HG03439 (cell line): ENCODE results near the gene PSMB2.

Experiments
- ATAC-seq: cut with Tn5 transposase; IDR thresholded peaks from one replicate; pipeline ENCODE4 v1.9.1; 2021; ENCODE audit warnings: mild to moderate bottlenecking, moderate library complexity; ENCODE audit not compliant: unreplicated experiment

PSMB2 gene

DNA sequence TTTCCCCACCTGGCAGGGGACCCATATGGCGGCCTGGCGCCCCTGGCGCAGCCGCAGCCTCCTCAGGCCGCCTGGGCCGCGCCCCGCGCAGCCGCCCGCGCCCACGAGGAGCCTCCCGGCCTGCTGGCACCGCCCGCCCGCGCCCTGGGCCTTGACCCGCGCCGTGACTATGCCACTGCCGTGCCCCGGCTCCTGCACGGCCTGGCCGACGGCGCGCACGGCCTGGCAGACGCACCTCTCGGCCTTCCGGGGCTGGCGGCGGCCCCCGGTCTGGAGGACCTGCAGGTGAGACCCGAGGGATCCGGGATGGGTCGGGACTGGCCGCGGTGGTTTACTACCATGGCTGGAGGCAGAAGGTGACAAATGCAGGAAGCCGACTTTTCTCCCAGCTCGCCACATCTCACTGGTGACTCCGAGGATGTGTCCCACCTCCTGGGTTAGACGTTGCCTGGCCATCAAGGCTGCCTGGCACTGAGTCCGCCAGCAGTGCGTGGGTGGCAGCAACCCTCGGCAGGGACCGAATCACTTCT, 67.1 kb downstream of the PSMB2 start:
- no peak for ATAC-seq

DNA sequence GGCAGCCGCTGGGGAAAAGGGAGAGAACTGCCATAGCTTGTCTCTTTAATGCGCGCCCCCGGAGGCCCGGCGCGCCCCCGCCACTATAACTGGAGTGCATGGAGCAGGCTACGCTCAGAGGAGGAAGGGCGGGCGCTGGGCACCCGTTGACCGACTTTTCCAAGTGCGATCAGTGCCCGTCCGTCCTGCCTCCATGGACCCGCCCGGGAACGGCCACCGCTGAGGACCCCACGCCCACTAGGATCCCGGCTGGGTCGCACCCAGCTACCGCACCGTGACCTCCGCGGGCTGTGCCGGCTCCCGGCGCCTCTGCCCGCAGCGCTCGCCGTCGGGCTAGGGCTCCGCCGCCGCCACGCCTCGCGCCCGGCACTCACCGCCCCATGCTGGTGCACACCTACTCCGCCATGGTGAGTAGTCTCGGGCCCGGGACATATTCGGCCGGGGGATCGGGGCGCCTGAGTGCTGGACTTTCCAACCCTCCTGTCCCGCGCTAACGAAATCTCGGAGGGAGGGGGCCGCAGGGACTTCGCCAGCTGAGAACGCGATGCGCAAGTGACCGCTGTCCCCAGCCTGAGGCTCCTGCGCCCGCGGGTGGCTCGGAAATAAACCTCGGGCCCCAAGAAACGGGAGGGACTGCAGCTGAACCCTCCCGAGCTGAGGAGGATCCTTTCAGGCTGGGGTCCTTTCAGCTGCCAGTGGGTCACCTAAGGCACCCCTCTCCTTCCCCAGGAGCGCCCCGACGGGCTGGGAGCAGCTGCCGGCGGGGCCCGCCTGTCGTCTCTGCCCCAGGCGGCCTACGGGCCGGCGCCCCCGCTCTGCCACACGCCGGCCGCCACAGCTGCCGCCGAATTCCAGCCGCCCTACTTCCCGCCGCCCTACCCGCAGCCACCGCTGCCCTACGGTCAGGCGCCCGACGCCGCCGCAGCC, 67.9 kb downstream of the PSMB2 start, which contains the start of gene TFAP2E:
TFAP2E (plus strand) TSS at position 117 of the 927 bp plus-strand sequence; CDS start at position 381, 264 bp downstream.
- no peak for ATAC-seq

DNA sequence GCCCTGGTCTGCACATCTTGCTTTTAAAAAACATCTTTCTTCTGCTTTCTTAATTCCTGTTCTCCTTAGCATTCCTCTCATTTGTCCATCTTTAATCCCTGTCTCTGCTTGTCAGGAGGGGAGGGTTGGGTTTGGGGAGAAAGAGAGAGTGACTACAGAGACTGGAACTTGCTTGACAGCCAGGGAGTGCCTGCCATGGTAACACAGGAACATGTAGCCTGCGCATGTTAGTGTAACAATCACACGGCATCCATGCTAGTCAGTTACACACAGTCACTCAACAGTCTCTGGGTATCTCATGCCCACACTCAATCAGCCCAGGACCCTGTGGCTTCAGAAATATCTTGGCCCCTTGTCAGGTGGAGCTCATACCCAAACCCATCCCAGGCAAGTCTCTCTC, 69.0 kb downstream of the PSMB2 start:
- ATAC-seq, result no peak

DNA sequence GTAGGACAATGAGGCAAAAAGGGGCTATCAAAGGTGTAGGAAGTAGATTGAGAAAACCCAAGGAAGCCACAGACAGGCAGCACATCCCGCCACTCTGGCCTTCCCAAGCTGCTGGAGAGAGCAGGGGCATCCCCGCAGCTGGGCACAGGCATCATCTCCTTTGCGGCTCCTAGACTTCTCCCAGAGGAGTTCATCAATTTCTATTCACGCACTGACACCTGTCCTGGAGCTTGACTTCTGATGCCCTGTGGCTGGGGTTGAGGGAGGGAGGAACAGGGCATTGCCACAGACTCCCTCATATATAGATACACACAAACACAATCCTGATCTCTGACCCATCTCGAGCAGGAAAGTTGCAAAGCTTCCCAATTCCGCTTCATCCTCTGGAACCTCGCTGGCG, 70.1 kb downstream of the PSMB2 start:
- ATAC-seq, result no peak

DNA sequence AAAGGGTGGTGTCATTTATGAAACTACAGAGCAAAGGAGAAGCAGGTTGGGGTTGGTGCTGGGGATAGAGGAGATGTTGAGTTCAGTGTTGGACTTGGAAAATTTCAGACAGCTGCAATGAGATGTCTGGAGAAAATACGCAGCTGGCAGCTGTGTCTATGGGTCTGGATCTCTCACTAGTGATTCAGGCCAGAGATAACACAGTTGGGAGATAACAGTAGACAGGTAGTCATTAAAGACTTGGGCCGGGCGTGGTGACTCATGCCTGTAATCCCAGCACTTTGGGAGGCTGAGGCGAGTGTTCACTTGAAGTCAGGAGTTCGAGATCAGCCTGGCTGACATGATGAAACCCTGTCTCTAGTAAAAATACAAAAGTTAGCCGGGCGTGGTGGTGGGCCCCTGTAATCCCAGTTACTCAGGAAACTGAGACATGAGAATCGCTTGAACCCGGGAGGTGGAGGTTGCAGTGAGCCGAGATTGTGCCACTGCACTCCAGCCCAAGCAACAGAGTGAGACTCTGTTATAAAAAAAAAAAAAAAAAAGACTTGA, 70.7 kb downstream of the PSMB2 start:
- ATAC-seq, result no peak

DNA sequence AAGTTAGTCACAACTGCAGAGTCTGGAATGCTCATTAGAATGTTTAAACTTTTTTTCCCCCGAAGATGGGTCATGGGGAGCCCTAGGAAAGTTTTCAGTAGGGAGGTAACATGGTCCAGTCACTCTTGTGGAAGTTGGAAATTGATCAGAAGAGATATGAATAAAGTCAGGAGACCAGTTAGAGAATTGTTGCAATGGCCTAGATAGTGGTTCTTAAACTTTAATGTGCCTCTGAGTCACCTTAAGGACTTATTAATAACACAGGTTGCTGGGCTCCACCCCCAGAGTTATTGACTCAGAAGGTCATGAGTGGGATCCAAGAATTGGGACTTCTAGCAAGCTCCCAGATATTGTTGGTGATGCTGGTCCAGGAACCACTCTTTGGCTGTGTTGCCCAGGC, 71.4 kb downstream of the PSMB2 start:
- ATAC-seq, result no peak

DNA sequence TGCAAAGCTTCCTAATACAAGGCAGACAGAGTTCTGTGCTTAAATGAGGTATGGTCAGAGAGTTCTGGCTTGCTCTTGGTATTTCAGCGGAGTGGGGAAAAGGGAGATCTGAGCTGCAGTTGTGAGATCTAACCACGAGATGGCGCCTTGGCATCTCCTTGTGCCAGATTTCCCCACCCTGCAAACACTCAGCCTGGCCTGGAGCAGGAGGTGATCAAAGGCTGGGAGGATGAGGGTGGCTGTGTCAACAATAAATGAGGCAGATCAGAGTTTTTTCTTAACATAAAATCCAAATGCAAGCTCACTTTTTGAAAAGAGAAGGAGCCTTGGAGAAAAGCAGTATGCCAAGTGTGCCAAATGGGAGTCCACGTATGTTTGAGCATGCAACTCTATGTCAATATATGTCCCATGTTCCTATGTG, 72.3 kb downstream of the PSMB2 start:
- no peak for ATAC-seq

DNA sequence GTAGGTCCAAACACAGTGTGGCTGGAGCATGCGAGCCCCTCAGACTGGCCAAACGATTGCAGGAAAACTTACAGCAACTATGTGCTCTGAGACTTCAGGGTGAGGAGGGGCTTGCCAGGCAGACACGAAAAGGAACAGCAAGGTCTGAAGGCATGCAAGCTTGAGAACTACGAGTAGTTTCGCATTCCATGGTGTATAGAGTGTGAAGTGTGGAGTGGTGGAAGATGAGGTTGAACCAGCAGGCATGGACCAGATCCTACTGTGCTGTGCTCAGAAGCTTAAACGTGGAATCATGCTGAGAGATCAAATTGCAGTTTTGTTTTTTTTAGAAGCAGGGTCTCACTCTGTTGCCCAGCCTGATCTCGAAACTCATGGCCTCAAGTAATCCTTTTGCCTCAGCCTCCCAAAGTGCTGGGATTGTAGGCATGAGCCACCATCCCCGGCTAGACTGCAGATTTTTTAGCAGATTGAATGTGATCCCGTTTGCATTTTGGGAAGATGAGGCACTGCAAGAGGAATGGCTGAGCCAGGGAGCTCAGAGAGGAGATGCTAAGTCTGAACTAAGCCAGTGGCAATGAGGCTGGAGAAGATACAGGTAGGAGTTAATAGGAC, 73.3 kb downstream of the PSMB2 start:
- no peak for ATAC-seq

DNA sequence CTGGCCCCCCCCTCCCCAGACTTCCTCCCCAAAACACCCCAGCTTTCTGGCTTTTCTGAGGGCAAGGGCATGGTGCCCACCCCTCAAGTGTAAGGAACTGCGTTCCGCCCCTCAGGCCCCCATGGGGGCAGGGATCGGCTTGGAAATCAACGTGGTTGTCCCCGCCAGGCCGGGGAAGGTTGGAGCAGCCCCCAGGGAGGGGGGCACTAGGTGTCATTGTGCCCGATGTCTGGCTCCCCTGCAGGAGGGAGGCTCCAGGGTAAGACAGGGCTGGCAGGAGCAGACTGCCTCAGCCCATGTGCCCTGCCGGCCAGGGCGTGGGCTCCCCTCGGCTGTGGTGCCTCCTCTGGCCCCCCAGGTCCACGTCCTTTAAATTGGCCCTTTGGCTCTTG, 75.6 kb downstream of the PSMB2 start:
- no peak for ATAC-seq

DNA sequence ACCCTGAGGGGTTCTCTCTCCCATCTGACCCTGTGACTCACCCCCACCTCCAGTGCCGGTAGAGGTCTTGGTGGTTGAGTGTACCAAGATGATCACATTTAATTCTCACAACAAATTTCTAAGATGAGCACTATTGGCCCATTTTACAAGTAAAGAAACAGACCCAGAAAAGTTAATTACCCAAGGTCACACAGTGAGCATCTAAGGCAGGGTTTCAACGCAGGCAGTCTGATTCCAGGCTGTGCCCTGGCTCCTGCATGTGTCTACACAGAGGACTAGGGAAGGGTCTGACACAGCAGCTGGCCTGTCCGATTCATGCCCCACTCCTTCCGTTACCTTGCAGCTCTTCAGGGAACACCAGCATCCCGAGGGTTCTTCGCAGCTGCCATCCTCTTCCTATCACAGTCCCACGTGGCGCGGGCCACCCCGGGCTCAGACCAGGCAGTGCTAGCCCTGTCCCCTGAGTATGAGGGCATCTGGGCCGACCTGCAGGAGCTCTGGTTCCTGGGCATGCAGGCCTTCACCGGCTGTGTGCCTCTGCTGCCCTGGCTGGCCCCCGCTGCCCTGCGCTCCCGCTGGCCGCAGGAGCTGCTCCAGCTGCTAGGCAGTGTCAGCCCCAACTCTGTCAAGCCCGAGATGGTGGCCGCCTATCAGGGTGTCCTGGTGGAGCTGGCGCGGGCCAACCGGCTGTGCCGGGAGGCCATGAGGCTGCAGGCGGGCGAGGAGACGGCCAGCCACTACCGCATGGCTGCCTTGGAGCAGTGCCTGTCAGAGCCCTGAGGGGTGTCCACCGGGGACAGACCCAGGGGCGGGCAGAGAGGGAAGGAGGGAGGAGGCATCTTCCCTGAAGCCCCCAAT, 76.2 kb downstream of the PSMB2 start:
- ATAC-seq, result no peak

DNA sequence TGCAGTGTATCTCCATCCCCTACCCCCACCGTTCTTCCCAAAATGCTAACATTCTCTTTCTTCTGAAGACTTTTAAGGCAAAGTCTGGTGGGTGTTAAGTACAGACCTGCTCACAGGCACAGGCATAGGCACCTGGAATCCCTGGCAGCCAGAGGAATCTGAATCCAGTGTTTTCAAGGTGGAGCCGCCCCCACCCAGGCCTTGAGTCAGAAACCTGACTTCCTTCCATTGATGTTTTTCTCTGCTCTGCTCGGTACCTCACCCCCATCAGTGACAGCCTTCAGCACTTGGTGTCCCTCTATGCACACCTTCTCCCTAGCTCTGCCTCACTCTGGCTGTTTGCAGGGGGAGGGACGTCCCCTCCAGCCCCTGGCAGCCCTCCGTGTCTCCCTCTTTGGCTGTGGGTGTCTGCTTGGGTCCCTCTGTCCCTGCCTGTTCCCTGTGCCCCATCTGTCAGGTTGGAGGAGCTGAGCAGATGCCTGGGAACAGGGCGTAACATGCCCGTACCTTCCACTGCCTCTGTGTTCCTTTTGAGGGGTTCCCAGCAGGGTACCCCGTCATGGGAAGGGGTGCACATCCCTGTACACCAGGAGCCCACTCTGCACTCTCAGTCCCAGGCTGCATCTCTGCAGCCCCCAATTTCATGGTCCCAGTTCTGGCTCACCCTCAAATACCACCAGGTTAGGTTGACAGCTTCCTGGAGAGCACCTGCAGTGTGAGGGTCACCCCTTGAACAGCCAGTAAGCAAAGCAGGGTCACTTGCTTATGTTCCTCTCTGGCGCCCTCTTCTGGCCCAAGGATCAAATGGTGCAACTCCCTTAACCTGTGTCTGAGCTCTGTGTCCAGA, 77.1 kb downstream of the PSMB2 start:
- ATAC-seq, result no peak

DNA sequence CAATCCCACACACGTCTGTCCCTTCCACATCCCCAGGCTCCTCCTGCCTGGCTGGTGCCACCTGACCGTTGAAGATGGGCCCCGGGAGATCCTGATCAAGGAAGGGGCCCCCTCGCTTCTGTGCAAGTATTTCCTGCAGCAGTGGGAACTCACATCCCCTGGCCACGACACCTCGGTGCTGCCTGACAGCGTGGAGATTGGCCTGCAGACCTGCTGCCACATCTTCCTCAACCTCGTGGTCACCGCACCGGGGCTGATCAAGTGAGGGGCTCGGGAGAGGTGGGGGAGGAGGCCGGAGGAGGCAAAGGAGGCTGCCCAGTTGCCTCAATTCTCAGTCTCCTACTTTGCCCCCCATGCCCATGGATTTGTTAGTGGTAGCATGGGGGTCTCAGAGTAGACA, 78.2 kb downstream of the PSMB2 start:
- ATAC-seq, result no peak

DNA sequence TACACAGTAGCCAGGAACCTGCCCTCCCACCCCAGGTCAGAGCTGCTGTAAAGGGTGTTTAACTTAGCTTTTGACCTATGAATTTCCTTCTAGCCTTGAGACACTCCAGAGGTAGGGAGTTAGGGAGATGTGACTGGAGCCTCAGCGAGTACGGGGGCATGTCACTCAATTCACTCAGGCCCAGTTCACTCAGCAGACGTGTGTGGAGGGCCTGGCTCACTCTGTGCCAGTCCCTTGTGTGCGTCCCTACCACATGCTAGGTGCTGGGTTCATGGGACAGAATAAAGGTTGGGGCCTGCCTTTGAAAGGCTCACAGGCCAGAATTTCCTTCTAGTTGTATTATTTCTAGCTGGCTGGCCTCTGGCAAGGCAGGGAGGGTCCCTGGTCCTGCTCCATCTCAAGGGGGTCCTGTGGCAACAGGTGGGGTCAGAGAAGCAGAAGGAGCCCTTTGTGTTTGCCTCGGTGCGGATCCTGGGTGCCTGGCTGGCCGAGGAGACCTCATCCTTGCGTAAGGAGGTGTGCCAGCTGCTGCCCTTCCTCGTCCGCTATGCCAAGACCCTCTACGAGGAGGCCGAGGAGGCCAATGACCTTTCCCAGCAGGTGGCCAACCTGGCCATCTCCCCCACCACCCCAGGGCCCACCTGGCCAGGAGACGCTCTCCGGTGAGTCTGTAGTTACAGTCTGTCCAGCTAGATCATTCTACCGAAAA, 79.2 kb downstream of the PSMB2 start:
- ATAC-seq, result no peak

DNA sequence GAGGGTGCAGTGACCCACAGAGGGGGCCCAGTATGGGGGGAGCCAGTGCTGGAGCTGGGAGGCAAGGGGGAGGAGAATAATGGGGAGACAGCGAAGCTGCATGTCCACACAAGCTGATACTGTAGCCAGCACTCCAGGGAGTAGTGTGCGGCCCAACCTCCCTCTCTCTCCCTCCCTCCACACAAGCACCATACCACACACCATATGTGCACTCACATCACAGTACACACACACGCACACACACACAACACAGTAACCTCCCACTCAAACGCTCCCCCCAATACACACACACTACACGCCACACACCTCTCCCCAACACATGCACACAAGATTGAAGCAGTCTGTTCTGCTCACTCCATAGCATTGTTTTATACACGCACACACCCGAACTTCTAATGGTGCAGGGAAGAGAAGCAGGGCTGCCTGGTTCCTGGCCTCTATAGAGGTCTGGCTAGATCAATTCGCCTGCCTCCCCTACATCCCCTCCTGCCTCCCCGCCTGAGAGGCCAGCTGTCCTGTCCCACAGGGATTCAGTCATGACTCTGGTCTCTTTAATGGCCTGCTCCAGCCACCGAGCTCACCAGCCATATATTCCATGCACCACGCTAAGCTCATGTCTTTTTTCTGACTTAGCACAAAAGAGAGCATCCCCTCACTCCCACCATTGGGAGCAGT, 79.9 kb downstream of the PSMB2 start:
- no peak for ATAC-seq

DNA sequence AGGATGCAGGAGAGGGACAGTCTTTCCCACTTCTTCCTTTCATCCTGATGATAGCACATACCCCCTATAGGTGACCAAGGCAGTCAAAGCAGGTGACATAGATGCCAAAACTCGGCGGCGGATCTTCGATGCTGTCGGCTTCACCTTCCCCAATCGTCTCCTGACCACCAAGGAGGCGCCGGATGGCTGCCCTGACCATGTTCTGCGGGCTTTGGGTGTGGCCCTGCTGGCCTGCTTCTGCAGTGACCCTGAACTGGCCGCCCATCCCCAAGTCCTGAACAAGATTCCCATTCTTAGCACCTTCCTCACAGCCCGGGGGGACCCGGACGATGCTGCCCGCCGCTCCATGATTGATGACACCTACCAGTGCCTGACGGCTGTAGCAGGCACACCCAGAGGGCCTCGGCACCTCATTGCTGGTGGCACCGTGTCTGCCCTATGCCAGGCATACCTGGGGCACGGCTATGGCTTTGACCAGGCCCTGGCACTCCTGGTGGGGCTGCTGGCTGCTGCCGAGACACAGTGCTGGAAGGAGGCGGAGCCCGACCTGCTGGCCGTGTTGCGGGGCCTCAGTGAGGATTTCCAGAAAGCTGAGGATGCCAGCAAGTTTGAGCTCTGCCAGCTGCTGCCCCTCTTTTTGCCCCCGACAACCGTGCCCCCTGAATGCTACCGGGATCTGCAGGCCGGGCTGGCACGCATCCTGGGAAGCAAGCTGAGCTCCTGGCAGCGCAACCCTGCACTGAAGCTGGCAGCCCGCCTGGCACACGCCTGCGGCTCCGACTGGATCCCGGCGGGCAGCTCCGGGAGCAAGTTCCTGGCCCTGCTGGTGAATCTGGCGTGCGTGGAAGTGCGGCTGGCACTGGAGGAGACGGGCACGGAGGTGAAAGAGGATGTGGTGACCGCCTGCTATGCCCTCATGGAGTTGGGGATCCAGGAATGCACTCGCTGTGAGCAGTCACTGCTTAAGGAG, 80.8 kb downstream of the PSMB2 start:
- no peak for ATAC-seq

DNA sequence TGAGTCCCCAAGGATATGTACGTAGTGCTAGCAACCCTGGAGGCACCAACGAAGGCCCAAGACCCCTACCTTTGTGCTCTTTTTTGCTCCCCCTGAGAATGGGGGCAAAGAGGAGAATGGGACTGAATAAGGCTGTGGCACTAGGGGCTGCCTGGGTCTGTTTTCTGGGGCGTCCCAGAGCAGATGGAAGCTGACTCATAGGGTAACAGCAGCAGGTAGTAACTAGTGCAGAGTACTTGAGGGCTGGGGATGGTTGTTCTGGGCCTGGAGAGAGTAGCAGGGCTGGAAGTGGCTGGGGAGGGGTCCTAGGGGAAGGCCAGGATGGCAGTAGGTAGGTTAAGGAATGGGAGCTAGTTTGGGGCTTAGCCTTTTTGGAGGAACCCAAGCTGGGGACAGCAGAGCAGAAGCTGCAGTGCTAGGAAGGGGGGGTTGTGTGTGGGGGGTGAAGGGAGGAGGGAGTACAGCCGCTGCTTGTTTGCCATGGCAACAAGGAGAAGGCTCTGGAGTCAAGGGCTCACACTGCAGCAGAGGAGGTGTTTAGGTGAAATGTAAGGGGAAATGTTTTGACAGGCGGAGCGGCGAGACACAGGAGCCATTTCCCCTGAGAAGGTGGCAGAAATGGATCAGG, 81.9 kb downstream of the PSMB2 start:
- ATAC-seq, result no peak
